ENCODE data around the gene SLC18A3.

DNA sequence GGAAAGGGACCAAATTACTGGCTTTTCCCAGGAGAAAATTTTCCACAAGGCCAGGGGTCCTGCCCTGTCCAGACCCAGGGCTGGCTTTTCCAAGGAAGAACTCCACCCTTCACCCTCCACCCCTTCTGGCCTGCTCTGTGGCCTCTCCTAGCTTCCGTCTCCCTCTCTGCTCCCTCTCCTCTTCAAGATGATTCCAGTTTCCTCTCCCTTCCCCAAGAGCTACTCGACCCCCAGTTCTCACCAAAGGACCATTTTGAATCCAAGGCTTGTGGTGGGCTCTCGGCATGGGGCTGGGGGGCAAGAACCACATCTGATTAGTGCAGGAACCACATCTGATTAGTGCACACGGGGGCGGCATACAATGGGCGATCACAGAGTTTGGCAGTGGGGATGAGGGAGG lies 11.5 kb downstream of the SLC18A3 start:
- TF ChIP-seq, protein P1, sequence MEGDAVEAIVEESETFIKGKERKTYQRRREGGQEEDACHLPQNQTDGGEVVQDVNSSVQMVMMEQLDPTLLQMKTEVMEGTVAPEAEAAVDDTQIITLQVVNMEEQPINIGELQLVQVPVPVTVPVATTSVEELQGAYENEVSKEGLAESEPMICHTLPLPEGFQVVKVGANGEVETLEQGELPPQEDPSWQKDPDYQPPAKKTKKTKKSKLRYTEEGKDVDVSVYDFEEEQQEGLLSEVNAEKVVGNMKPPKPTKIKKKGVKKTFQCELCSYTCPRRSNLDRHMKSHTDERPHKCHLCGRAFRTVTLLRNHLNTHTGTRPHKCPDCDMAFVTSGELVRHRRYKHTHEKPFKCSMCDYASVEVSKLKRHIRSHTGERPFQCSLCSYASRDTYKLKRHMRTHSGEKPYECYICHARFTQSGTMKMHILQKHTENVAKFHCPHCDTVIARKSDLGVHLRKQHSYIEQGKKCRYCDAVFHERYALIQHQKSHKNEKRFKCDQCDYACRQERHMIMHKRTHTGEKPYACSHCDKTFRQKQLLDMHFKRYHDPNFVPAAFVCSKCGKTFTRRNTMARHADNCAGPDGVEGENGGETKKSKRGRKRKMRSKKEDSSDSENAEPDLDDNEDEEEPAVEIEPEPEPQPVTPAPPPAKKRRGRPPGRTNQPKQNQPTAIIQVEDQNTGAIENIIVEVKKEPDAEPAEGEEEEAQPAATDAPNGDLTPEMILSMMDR (IDR thresholded peaks at IDR 0.05): no peak
- no peak for TF ChIP-seq POLR2A (IDR thresholded peaks at IDR 0.05)
